VCaP (cell line): ENCODE measurements around the gene MARCHF9.

Experiments
- H3K27ac ChIP-seq: fragments of 450-650 bp; 2 replicates; pipeline ENCODE4 v1.5.1; 2017
- CTCF ChIP-seq: fragments of 450-650 bp; conservative IDR thresholded peaks from 2 replicates; pipeline ENCODE4 v1.5.1; 2017; ENCODE audit warnings: mild to moderate bottlenecking, moderate library complexity

MARCHF9 gene

GRCh38 chr12:57750561-57751431 lies 4.1 kb upstream of the MARCHF9 start:
- no peak for TF ChIP-seq CTCF
- peak overlapping the region; percentile 90 for H3K27ac ChIP-seq

GRCh38 chr12:57751432-57751787 lies 3.5 kb upstream of the MARCHF9 start:
- TF ChIP-seq CTCF: no peak

GRCh38 chr12:57751788-57752667 lies 2.9 kb upstream of the MARCHF9 start, which contains the start of gene CDK4:
Gene CDK4 (minus strand): TSS chr12:57752310. CDS start chr12:57751717, 593 bp downstream.
- TF ChIP-seq CTCF: no peak

More at GRCh38 chr12:57751432-57751787, 3.5 kb upstream of the MARCHF9 start:
- H3K27ac ChIP-seq: peak overlapping the region; percentile 90

GRCh38 chr12:57752668-57753000 lies 2.3 kb upstream of the MARCHF9 start:
- TF ChIP-seq CTCF: no peak
- peak overlapping the region; percentile 90 for H3K27ac ChIP-seq

More at GRCh38 chr12:57751788-57752667, 2.9 kb upstream of the MARCHF9 start, which contains the start of gene CDK4:
- H3K27ac ChIP-seq: peak within 1 kb of the TSS; percentile 90

- H3K27ac ChIP-seq: peak overlapping the region; percentile 90
- no peak for TF ChIP-seq CTCF
Observed at GRCh38 chr12:57753756-57754337, 1.1 kb upstream of the MARCHF9 start.

GRCh38 chr12:57755194-57755453 lies 221 bp downstream of the MARCHF9 start:
- peak overlapping the region; percentile 90 for H3K27ac ChIP-seq
- no peak for TF ChIP-seq CTCF
